ENCODE results near the gene JMJD7. TPM values are rescaled to one million over a fixed set of nuclear protein-coding genes. Genes with fewer than 3 reads are reported as not detected.

JMJD7 gene
- total and polyA plus RNA-seq, 9 of the 15 experiments (the other 6 are each of a cell fraction or from before 2014, with no cell fraction given): 1.2 to 13.9 (median 6.1) TPM

GRCh38 chr15:41809526-41810220 lies 18.2 kb upstream of the JMJD7 start:
- ChIA-PET CTCF (ENCODE audit: low intra/inter-chr PET ratio) (interaction anchor here (3.1 to 3.9 kb wide), 2 partner anchors 36 to 344 kb away, joined by 17 to 98 read pairs; partner anchors contain the start of gene MAPKBP1), POLR2A (interaction anchor here (0.5 to 2.7 kb wide), 7 partner anchors 9 to 344 kb away, joined by 3 to 15 read pairs (median 4); partner anchors contain the start of gene MAPKBP1)
- H4K20me1 ChIP-seq (replicated peaks; ENCODE audit: control insufficient read depth, insufficient read depth, low read length): 0 out of 2 replicates have a peak, but pooled peaks cover 4% of the 10 kb centered on the region
- H2AFZ ChIP-seq (ENCODE audit: low read depth, low read length): no peak overlapping the region
- FAIRE-seq (no peak), DNase-seq (ENCODE audit: extremely low read depth in 1 of 4, low spot score in 3 of 4) (no peak), ATAC-seq (no peak)
- no peak overlapping the region for H3K4me3 ChIP-seq
- no peak for TF ChIP-seq MYNN (IDR thresholded peaks at IDR 0.05)
- TF ChIP-seq MYNN (CRISPR knock-in tag; IDR thresholded peaks at IDR 0.05): no peak
- TF ChIP-seq RUNX1 (IDR thresholded peaks at IDR 0.05; ENCODE audit: low read depth): no peak
- no peak for TF ChIP-seq FUS (optimal IDR thresholded peaks at IDR 0.05; ENCODE audit: low read depth, low read length)
- TF ChIP-seq CCNT2 (IDR thresholded peaks at IDR 0.05; ENCODE audit: borderline replicate concordance, extremely low read depth, insufficient read length, low read depth, low read length): no peak
- no peak for TF ChIP-seq ZNF311 (CRISPR knock-in tag; IDR thresholded peaks at IDR 0.05)
- TF ChIP-seq RNF2 (IDR thresholded peaks at IDR 0.05): no peak
- no peak for TF ChIP-seq SREBF1 (IDR thresholded peaks at IDR 0.05; ENCODE audit: borderline replicate concordance, low read depth, low read length)
- no peak for TF ChIP-seq ZC3H11A (IDR thresholded peaks at IDR 0.05; ENCODE audit: low read depth, low read length)
- no peak for TF ChIP-seq JUN (IDR thresholded peaks at IDR 0.05; ENCODE audit: borderline replicate concordance, low read depth, low read length)
- no peak for TF ChIP-seq JUN (CRISPR knock-in tag; IDR thresholded peaks at IDR 0.05; ENCODE audit: borderline replicate concordance)
- no peak for TF ChIP-seq GATA2 (CRISPR knock-in tag; IDR thresholded peaks at IDR 0.05)
- no peak for TF ChIP-seq CHD1 (IDR thresholded peaks at IDR 0.05; ENCODE audit: low read length)
- TF ChIP-seq PHB (CRISPR knock-in tag; IDR thresholded peaks at IDR 0.05): no peak
- TF ChIP-seq RHOXF2B (CRISPR knock-in tag; conservative IDR thresholded peaks at IDR 0.05): no peak
- TF ChIP-seq U2AF1 (optimal IDR thresholded peaks at IDR 0.05; ENCODE audit: low read depth, low read length): no peak
- TF ChIP-seq HDAC6 (IDR thresholded peaks at IDR 0.05; ENCODE audit: low read depth, low read length): no peak
- H3K79me2 ChIP-seq (ENCODE audit: control insufficient read depth, insufficient read depth, low read length): no peaks in the 10 kb centered on the region
- no peak overlapping the region for H3K9ac ChIP-seq (ENCODE audit: insufficient read depth in 1 of 2, low read depth in 2 of 2, low read length in 2 of 2)
- no TSS peak for BruUV-seq (replicated peaks)
- H3K4me2 ChIP-seq (ENCODE audit: insufficient read depth, low read length): no peak overlapping the region
- H3K27ac ChIP-seq (ENCODE audit: extremely low read depth, low read depth, low read length): no peak overlapping the region
- peaks cover 2% of the 10 kb centered on the region; the same call in 2 of the 3 replicates for H3K36me3 ChIP-seq (ENCODE audit: control insufficient read depth, insufficient read depth, low read length)
- intact Hi-C loops (cut with micrococcal nuclease): loop anchor here (2.0 to 5.0 kb wide), 3 partner anchors 93 to 343 kb away; no protein-coding TSS in a partner anchor
- H3K9me1 ChIP-seq (ENCODE audit: control insufficient read depth, insufficient read depth, low read length): no peaks in the 10 kb centered on the region
- in situ Hi-C loops (cut with MboI): loop anchor here (5.0 to 25.0 kb wide), 3 partner anchors 37 to 347 kb away; partner anchors contain the start of gene MAPKBP1
- H3K9me3 ChIP-seq (replicated peaks; ENCODE audit: control insufficient read depth, insufficient read depth, low read depth, low read length): no peaks in the 10 kb centered on the region
- peaks cover 3 to 7% of the 10 kb centered on the region in 2 experiments; a peak in 3 of 5 replicates for H3K4me1 ChIP-seq (replicated peaks in 1 of 2; ENCODE audit: control insufficient read depth in 2 of 2, insufficient read depth in 2 of 2, low read length in 2 of 2)
- no peaks in the 10 kb centered on the region for H3K27me3 ChIP-seq (ENCODE audit: control insufficient read depth in 2 of 2, insufficient read depth in 2 of 2, low read length in 2 of 2)
- WGBS (ENCODE audit: insufficient coverage, low coverage, missing lambda C conversion rate): 66% methylated on average over 11 of the region's 12 CpGs
